Activated T-cell treated with anti-CD3 and anti-CD28 coated beads for 4 hours (primary cell): ENCODE data around the gene HK3.
"Not testable (repeated sequence)": the region's sequence is repeated elsewhere in the genome, so short reads cannot be mapped to it uniquely, and the experiment has no call there.

ENCODE experiments used
- DNase-seq: peaks from one replicate; pipeline ENCODE4 v3.0.0-alpha.2; 2020

The HK3 gene

DNA sequence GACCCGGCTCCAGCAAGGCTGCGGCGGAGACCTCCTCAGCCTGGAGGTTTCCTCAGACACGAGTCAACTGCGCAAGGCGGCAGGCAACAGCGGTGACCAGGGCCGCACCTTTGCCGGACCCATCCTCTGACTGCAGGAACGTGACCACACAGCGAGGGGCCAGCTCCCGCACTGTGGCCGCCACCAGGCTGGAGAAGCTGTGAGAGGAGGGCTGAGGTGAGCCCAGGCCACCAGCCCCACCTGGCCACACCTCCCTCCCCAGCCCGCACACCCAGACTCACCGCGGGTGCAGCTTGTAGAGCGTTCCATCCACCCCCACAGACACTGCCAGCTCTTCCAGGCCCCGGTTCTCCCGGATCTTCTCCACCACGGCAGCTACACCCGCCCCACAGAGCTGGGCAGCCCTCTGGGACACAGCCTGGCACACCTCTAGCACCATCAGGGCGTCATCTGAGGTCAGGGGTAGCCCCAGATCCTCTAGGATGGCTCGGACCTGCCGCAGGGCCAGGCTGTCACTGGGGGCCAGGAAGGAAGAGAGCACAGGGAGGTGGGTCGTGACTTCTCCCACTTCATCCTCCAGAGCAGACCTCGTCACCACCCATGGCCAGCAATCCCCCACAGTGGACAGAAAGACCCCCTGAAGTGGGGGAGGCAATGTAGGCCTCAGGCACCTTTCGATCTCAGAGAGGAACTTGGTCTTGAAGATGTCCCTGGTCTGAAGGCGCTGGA lies 18.0 kb downstream of the HK3 start:
- DNase-seq = no peak

DNA sequence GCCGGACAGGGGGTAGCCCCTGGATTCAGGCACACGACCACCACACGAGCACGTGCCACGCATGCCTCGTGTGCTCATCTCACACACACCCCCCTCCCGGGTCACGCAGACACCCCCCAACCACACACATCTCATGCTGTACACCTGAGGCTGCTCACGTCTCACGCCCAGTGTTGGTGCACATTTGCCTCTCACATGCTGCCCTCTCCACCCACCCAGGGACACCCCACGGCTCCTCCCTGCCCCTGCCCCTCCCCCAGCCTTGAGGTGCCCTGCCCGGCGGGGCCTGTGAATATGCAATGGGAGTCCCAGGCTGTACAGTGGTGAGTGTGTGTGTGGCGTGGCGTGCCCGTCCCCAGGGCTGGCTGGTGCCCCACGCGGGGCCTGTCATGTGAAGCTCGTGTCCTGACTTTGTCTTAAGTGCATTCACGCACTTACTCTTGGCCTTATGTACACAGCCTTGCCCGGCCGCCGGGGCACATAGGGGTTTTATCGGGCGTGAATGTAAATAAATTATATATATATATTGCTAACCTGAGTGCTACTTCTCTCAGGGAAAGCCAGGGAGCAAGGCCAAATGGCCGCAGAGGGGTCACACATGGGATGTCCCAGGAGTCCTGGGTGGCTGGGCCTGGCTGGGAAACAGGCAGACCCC lies 18.7 kb downstream of the HK3 start:
- DNase-seq = no peak

DNA sequence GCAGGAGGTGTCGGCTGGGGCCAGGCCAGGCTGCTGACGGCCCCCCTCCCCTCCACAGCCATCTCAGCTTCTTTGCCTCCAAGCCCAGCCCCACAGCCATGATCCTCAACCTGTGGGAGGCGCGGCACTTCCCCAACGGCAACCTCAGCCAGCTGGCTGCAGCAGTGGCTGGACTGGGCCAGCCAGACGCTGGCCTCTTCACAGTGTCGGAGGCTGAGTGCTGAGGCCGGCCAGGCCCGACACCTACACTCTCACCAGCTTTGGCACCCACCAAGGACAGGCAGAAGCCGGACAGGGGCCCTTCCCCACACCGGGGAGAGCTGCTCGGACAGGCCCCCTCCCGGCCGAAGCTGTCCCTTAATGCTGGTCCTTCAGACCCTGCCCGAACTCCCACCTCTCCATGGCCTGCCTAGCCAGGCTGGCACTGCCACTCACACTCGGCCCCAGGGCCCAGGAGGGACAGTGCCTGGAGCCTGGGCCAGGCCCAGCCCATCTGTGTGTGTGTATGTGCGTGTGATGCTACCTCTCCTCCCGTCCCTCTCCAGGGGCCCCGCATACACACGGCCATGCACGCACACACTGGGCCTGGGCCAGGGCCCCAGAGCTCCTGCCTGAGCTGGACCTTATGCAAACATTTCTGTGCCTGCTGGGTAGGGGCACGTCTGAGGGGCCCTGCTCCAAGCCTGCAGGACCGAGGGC lies 19.3 kb downstream of the HK3 start:
- no peak for DNase-seq

- no peak for DNase-seq
Observed at GRCh38 chr5:176878906-176879662, 20.1 kb downstream of the HK3 start.

GRCh38 chr5:176878463-176878862 lies 20.7 kb downstream of the HK3 start:
- no peak for DNase-seq

- no peak for DNase-seq
Observed at GRCh38 chr5:176877793-176878331, 21.3 kb downstream of the HK3 start.

- DNase-seq = no peak
Observed at GRCh38 chr5:176876506-176877431, 22.4 kb downstream of the HK3 start.

GRCh38 chr5:176875783-176876505 lies 23.2 kb downstream of the HK3 start:
- no peak for DNase-seq

DNA sequence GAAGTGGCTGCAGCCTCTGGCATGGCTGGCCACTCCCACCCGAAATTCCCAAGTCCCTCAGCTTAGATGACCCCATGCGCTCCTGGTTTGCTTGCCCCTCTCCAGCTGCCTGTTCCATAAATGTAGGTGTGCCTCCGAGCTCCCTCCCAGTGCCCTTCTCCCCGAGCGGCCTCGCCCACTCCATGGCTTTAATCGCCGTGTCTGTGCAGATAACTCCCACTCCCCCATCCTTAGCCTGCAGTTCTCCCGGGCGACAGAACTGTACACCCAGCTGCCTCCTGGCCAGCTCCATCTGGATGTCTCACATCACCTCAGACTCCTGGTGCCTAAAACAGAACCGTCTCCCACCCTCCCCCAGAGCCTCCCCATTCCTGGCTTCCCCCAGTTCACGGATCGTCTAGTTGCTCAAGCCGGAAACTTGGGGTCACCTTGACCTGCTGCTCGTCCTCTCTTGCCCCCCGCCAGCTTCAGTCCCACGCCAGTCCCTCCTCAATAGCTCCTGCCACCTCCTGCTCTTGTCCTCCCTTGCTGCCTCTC lies 24.1 kb downstream of the HK3 start:
- DNase-seq = no peak

GRCh38 chr5:176874198-176874780 lies 24.9 kb downstream of the HK3 start:
- DNase-seq = no peak

GRCh38 chr5:176873541-176874172 lies 25.5 kb downstream of the HK3 start:
- DNase-seq = no peak

GRCh38 chr5:176873011-176873410 lies 26.1 kb downstream of the HK3 start:
- not testable (repeated sequence) for DNase-seq

- DNase-seq = not testable (repeated sequence)
Observed at GRCh38 chr5:176872586-176872985, 26.6 kb downstream of the HK3 start.

DNA sequence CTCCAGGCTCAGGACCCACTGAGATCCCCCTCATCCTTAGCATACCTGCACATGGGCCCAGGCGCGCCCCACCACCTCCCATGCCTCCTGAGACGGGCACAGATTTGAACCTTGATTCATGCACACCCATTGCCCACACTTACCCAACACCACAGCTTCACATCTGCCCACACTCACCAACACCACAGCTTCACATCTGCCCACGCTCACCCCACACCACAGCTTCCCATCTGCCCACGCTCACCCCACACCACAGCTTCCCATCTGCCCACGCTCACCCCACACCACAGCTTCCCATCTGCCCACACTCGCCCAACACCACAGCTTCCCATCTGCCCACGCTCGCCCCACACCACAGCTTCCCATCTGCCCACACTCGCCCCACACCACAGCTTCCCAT lies 28.5 kb downstream of the HK3 start:
- not testable (repeated sequence) for DNase-seq

DNA sequence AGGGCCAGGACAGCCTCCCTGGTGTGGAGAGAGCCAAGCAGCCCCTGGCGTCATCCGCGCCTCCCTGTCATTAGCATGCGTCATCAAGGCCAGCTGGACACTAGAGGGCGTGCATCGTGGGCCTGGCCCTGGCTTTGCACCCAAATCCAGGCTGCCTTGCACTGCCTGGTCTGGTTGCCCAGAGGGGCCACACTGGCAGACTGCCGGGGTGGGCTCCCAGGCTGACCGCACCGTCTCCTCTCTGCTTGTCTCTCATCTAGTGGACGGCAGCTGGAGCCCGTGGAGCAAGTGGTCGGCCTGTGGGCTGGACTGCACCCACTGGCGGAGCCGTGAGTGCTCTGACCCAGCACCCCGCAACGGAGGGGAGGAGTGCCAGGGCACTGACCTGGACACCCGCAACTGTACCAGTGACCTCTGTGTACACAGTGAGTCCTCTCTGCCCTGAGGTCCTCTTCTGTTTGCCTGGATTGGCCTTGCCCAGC lies 29.0 kb downstream of the HK3 start:
- DNase-seq = no peak

DNA sequence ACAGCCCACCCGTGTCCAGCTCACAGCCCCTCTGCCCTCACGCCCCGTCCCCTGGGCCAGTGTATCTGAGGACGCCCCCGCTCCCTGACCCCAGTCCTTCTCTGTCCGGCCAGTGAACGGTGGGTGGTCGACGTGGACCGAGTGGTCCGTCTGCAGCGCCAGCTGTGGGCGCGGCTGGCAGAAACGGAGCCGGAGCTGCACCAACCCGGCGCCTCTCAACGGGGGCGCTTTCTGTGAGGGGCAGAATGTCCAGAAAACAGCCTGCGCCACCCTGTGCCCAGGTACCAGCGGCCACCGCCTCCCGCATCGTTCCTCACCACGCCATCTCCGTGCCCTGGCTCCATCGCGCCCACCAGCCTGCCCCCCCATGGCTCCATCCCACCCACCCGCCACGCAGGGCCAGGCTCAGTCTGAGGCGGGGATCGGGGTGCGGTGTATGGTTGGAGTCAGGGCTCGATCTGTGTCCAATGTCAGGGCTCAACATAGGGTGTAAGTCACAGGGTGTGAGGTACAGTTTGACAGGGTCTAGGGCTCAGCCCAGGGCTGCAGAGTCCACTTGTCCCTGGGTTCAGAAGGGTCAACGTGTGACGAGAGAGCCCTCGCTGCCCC lies 29.5 kb downstream of the HK3 start:
- no peak for DNase-seq

DNA sequence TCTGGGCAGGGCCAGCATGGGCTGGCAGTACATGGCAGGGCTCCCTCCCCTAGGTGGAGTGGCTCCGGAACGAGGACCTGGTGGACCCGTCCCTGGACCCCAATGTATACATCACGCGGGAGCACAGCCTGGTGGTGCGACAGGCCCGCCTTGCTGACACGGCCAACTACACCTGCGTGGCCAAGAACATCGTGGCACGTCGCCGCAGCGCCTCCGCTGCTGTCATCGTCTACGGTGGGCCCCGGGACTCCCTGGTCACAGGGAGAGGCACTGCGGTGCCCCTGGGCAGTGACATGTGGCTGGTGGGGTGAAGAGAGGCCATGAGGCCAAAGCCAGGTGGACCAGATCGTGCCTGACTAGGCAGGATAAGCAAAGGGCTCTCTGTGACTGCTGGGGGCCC lies 30.4 kb downstream of the HK3 start:
- DNase-seq = no peak

- DNase-seq = no peak
Observed at GRCh38 chr5:176868126-176868525, 31.0 kb downstream of the HK3 start.

DNA sequence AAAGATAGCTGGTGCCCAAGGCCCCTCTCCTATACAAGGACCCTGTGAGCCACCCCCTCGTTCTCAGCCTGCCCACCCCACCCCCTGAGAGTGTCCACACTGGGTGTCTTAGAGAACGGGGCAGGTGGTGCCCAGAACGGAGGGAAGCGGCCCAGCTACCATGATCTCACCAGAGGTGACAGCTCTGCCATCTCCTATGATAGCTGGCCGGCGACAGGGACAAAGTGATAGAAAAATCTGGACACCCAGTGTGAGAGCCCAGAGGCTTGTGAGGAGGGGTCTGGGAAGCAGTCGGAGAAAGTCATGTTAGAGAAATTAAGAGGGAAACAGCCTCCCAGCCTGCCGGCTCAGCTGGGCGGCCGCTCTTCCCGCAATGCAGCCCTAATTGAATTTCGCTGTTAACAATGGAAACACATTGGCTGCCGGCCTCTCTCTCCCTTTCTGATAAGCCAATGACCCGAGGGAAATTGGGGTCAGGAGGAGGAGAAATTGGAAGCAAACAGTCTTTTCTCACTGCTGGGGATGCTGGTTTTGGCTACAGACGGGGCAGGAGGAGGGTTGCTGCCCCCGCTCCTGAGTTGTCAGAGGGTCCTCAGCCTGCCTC lies 32.3 kb downstream of the HK3 start:
- no peak for DNase-seq
